ENCODE results near the gene MFAP1. TPM values are rescaled to one million over a fixed set of nuclear protein-coding genes. Genes with fewer than 3 reads are reported as not detected.
"Not testable (repeated sequence)": the region's sequence is repeated elsewhere in the genome, so short reads cannot be mapped to it uniquely, and the experiment has no call there.

MFAP1 gene, protein sequence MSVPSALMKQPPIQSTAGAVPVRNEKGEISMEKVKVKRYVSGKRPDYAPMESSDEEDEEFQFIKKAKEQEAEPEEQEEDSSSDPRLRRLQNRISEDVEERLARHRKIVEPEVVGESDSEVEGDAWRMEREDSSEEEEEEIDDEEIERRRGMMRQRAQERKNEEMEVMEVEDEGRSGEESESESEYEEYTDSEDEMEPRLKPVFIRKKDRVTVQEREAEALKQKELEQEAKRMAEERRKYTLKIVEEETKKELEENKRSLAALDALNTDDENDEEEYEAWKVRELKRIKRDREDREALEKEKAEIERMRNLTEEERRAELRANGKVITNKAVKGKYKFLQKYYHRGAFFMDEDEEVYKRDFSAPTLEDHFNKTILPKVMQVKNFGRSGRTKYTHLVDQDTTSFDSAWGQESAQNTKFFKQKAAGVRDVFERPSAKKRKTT
- polyA plus RNA-seq (2012; ENCODE audit: insufficient read depth, insufficient read length): 52.5 TPM

DNA sequence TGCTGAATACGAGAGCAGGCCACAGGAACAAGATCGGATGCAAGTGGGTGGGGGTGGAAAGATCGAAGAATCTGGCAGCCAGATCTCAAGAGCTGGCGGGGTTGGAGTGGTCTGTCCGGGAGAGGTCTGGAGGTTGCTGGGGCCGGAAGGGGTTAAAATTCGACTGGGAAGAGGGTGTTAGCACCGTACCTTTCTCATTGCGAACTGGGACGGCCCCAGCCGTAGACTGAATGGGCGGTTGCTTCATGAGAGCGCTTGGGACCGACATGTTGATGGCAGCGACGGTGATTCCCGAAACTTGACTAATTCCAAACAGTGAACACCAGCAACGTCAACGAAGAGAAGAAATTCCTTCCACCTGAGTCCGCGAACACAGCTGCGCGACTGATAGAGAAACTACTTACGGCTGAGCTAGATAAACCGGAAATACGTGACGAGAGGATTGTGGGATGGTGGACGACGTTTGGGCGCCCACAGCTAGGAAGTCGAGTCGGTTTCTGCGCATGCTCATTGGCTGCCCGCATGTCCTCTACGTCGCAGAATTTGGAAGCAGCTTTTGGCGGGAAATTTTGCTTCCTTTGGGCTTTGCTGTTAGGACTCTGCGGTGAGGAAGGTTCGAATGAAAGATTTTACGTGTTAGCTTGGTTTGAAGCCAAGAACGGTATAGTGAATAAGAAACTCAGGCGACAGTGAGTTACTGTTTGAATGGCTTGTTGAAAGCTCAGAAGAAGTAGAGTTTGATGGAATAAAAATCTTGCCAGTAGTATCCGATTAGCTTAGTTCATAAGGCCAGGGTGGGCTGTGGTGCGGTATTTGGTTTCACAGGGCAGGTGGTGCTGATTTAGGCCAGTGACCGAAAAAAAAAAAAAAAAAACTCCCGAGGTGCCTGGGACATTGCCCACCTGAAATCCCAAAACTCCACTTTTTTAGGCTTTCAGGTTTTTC, at the start of gene MFAP1:
TSS of gene MFAP1 (minus strand) at position 389 of the 945 bp plus-strand sequence. CDS start at position 268, 121 bp downstream.
- peak within 1 kb of the TSS; percentile 78 for H3K4me3 ChIP-seq (ENCODE audit: low read length)
- peak; percentile 98 for DNase-seq (ENCODE audit: low read depth, low spot score)

DNA sequence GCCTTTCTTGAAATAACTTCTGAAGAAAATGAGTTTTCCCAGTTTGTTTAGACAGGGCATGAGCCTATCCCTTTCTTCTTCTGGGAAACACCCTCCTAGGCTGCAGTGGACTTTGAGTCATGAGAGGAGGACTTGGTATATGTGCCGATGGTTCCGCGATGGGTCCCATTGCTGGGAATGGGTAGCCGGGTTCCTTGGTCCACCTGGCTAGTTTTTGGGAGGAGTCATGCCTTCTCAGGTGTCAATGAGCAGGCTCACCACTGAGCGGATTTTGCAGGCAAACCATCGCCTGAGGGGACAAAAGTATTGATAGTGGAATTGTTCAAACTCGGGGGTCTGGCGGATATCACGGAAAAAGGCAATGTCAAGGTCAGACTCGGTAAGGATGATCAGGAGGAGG, 49.2 kb upstream of the MFAP1 start:
- no peak overlapping the region for H3K4me3 ChIP-seq (ENCODE audit: low read length)
- no peak for DNase-seq (ENCODE audit: low read depth, low spot score)

DNA sequence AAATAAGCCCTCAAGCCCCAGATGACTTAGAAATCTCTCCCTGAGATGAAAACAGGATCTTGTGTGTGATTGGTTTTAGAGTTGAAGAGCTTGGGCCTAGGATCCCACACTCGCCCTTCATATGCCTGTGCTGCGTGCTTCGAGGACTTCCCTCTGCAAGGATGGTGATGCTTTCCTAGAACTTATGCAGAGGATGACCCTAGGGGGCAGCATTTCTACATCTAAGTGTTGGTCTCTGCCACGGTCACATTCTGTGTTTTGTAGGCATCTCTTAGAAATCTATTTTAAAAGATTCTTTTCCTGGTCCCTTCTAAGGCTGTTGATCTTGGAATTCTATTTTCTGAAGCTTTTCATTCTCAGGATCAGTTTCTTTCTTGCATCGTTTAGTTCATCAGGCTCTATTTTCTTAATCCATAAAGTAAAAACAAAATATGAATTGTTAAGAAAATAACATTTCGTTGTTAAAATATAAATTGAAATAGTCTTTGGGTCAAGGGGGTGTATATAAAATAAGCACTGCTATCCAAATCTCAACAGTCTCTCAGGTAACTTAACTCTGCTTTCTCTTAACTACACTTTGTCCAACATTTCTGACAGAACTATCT, 48.0 kb upstream of the MFAP1 start:
- H3K4me3 ChIP-seq (ENCODE audit: low read length): no peak overlapping the region
- peak; percentile 34 for DNase-seq (ENCODE audit: low read depth, low spot score)

DNA sequence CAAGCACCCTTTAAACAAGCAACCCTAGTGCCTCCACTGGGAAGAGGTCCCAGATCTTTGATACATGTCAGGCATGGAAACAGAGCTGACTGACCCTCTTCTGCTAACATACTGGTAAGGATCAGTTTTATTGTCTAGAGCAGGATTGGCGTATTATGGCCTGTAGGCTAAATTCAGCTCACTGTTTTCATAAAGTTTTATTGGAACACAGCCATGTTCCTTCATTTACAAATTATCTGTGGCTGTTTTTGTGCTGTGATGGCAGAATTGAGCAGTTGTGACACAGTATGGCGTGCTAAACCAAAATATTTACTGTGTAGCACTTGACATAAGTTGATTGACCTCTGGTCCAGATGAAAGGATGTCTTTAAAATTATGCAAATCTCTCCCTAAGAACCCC, 47.3 kb upstream of the MFAP1 start:
- DNase-seq (ENCODE audit: low read depth, low spot score): no peak
- H3K4me3 ChIP-seq (ENCODE audit: low read length): no peak overlapping the region

DNA sequence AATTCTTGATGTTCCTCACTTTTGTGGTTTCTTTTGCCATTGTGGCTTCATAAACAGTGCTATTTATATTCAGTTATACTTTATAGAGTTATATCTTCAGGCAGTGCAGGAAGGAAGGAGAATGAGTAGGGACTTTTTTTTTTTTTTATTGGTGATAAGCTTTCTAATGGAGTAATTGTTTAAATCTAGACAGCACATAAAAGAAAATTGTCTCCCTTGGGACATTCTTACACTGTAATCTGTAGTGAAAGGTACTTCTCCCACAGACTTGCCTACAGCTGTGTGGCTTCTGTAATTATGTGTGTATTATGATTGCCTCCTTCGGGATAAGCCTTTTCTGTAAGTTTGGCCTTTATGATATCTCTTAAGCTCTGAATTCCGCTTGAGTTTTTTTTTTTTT, 43.9 kb upstream of the MFAP1 start:
- DNase-seq (ENCODE audit: low read depth, low spot score): no peak
- no peak overlapping the region for H3K4me3 ChIP-seq (ENCODE audit: low read length)

DNA sequence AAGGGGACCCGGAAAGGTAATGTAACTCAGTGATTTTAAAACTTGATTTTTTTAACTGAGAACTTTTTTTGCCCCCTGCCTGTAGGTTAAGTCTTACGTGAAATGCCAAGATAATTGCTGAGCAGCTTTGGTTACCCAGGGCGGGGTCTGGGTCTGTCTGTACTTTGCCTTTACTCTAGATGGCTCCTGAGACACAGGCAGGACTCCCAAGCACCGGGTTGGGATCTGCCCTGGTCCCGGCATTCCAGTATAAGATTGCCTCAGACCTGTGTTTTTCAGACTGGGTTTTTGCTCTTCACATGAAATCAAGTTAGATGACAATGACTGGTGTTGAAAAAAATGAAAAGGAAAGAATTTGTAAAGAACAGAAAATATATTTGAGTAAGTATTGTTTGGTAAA, 42.6 kb upstream of the MFAP1 start:
- no peak overlapping the region for H3K4me3 ChIP-seq (ENCODE audit: low read length)

DNA sequence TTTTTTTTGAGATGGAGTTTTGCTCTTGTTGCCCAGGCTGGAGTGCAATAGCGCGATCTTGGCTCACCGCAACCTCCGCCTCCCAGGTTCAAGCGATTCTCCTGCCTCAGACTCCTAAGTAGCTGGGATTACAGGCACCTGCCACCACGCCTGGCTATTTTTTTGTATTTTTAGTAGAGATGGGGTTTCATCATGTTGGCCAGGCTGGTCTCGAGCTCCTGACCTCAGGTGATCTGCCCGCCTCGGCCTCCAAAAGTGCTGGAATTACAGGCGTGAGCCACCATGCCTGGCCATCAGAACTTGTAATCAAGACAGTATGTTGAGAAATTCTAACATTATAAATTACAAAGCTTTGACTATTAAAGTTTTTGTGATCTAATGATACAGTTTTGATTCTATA, 42.1 kb upstream of the MFAP1 start:
- not testable (repeated sequence) for DNase-seq (ENCODE audit: low read depth, low spot score); H3K4me3 ChIP-seq (ENCODE audit: low read length)

More for the DNA sequence above, 42.6 kb upstream of the MFAP1 start:
- DNase-seq (ENCODE audit: low read depth, low spot score): no peak

DNA sequence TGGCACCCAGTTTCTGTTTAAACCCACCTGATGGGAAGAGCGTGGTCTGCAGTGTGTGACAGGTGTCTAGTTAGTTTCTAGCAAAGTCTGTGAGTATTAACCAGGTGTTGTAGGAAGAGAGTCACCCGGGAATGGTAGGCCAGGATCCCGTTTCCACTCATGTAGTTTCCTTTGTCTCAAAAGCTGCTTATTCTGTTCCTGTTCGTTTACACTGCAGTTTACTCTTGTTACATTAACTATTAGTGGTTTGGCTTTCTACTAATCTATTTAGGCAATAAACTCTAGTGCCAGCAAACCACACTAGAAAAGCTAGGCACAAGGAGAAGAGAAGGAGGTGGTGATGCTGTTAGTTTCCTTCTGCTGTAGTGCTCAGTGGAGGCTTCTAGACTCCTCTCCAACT, 35.1 kb upstream of the MFAP1 start:
- no peak for DNase-seq (ENCODE audit: low read depth, low spot score)
- H3K4me3 ChIP-seq (ENCODE audit: low read length): no peak overlapping the region

DNA sequence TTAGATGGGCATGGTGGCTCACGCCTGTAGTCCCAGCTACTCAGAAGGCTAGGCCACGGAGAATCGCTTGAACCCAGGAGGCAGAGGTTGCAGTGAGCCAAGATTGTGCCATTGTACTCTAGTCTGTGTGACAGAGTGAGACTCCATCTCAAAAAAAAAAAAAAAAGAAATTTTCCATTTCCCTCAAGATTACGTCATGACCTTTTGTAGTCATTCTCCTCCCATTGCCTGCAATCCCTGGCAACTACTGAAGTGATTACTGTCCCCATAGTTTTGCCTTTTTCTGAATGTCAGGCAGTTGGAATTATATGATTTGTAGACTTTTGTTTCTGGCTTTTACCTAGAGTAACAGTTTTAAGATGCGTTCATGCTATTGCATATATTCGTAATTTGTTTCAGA, 30.3 kb upstream of the MFAP1 start:
- H3K4me3 ChIP-seq (ENCODE audit: low read length): no peak overlapping the region
- no peak for DNase-seq (ENCODE audit: low read depth, low spot score)

DNA sequence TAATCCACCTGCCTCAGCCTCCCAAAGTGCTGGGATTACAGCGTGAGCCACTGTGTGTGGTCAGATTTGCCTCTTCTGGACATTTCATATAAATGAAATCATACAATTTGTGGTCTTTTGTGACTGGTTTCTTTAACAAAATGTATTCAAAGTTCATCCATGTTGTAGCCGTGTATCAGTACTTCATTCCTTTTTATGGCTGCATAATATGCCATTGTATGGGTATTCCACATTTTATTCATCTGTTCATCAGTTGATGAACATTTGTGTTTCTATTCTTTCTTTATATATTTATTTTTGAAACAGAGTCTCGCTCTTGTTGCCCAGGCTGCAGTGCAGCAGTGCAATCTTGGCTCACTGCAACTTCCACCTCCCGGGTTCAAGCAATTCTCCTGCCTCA, 28.1 kb upstream of the MFAP1 start:
- H3K4me3 ChIP-seq (ENCODE audit: low read length): no peak overlapping the region
- no peak for DNase-seq (ENCODE audit: low read depth, low spot score)

DNA sequence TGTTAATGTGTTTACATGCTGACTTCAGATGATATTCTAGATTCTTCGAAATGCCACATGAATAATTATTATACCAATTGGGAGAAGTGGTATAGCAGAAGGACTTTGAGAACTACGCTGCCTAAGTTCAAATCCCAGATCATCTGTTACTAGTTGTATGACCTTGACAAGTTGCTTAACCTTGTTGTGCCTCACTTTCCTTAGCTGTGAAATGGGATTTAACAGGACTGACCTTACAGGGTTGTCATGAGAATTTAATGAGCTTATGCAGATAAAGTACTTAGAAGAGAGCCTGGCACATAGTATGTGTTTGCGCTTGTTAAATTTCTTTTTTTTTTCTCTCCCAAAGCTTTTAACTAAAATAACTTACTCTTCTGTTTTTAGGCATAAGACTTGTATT, 26.8 kb upstream of the MFAP1 start:
- no peak for DNase-seq (ENCODE audit: low read depth, low spot score)
- H3K4me3 ChIP-seq (ENCODE audit: low read length): no peak overlapping the region

DNA sequence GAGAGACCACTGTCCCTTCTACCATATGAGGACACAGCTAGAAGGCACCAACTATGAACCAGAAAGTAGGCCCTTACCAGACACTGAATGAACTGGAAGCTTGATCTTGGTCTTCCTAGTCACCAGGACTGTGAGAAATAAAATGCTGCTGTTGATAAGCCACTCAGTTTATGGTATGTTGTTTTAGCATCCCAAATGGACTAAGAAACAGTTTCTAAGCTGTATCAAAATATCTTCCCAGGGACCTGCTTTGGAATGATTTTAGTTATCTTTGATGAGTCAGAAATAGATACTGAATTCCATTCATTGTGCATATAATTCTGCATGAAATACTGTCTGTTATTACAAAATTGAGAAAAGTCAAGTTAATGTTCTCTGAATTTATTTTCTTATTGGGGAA, 20.9 kb upstream of the MFAP1 start:
- no peak overlapping the region for H3K4me3 ChIP-seq (ENCODE audit: low read length)
- no peak for DNase-seq (ENCODE audit: low read depth, low spot score)

DNA sequence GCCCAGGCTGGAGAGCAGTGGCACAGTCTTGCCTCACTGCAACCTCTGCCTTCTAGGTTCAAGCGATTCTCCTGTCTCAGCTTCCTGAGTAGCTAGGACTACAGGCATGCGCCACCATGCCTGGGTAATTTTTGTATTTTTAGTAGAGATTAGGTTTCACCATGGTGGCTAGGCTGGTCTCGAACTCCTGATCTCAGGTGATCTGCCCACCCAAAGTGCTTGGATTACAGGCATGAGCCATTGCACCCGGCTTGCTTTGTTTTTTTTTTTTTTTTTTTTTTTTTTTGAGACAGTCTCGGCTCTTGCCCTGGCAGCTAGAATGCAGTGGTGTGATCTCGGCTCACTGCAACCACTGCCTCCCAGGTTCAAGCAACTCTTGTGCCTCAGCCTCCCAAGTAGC, 8.0 kb upstream of the MFAP1 start:
- not testable (repeated sequence) for H3K4me3 ChIP-seq (ENCODE audit: low read length); DNase-seq (ENCODE audit: low read depth, low spot score)

DNA sequence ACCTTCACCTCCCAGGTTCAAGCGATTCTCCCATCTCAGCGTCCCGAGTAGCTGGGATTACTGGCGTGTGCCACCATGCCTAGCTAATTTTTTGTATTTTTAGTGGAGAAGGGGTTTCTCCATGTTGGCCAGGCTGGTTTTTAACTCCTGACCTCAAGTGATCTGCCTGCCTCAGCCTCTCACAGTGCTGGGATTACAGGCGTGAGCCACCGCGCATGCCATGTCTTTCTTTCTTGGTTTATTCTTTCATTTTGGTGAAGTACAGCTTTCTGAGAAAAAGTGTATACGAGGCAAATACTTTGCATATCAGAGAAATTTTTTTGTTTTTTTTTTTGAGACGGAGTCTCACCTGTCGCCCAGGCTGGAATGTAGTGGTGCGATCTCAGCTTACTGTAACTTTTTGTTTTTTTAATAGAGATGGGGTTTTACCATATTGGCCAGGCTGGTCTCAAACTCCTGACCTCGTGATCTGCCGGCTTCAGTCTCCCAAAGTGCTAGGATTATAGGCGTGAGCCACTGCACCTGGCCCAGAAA, 7.1 kb upstream of the MFAP1 start:
- H3K4me3 ChIP-seq (ENCODE audit: low read length); DNase-seq (ENCODE audit: low read depth, low spot score): not testable (repeated sequence)

DNA sequence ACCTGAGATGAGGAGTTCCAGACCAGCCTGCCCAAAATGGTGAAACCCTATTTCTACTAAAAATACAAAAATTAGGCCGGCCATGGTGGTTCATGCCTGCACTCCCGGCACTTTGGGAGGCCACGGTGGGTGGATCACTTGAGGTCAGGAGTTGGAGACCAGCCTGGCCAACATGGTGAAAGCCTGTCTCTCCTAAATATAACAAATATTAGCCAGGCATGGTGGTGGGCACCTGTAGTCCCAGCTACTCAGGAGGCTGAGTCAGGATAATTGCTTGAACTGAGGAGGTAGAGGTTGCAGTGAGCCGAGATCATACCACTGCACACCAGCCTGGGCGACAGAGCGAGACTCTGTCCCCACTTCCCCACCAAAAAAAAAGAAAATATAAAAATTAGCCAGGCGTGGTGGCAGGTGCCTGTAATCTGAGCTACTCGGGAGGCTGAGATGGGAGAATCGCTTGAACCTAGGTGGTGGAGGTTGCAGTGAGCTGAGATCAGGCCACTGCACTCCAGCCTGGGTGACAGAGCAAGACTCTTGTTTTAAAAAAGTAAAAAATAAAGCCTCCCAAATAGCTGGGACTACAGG, 6.3 kb upstream of the MFAP1 start:
- H3K4me3 ChIP-seq (ENCODE audit: low read length); DNase-seq (ENCODE audit: low read depth, low spot score): not testable (repeated sequence)

DNA sequence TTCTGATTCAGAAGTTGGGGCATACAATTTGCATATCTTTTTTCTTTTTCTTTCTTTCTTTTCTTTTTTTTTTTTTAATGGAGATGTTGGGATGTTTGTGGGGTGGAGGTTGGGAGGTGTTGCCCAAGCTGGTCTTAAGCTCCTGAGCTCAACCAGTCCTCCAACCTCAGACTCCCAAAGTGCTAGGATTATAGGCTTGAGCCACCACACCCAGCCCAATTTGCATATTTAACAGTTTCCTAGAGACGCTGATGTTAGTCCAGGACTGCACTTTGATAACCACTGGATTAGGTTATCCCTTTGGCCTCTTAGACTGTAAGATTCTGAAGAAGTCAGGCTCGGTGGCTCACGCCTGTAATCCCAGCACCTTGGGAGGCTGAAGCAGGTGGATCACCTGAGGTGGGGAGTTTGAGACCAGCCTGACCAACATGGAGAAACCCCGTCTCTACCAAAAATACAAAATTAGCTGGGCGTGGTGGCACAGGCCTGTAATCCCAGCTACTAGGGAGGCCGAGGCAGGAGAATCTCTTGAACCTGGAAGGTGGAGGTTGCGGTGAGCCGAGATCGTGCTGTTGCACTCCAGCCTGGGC, 5.6 kb upstream of the MFAP1 start:
- H3K4me3 ChIP-seq (ENCODE audit: low read length): not testable (repeated sequence)

DNA sequence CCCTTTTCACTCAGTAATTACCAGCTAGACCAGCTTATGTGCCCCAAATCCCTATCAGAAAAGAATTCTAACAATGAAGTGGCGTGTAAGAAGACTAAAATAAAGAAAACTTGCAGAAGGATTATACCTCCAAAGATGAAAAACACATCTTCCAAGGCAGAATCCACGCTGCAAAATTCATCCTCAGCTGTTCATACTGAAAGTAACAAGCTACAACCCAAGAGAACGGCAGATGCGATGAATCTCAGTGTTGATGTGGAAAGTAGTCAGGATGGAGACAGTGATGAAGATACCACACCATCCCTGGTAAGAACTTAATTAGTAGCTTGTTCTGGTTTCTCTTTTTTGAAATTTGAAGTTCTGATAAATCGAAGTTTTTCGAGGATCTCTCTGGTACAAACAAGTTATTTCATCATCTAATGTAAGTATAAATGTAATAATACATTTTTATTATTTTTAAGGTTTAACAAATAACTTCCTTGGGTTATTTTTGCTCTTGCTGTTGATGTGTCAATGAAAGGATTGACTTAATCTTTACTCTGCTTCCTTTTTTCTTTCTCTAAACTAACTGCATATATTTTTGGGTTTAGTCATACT, 3.7 kb upstream of the MFAP1 start:
- DNase-seq (ENCODE audit: low read depth, low spot score): no peak
- peak overlapping the region; percentile 83 for H3K4me3 ChIP-seq (ENCODE audit: low read length)

More for the DNA sequence above, 5.6 kb upstream of the MFAP1 start:
- DNase-seq (ENCODE audit: low read depth, low spot score): not testable (repeated sequence)

Measured in Jurkat, Clone E6-1 (cell line).